Measurements from ENCODE around the gene MMP10.

Gene MMP10

DNA sequence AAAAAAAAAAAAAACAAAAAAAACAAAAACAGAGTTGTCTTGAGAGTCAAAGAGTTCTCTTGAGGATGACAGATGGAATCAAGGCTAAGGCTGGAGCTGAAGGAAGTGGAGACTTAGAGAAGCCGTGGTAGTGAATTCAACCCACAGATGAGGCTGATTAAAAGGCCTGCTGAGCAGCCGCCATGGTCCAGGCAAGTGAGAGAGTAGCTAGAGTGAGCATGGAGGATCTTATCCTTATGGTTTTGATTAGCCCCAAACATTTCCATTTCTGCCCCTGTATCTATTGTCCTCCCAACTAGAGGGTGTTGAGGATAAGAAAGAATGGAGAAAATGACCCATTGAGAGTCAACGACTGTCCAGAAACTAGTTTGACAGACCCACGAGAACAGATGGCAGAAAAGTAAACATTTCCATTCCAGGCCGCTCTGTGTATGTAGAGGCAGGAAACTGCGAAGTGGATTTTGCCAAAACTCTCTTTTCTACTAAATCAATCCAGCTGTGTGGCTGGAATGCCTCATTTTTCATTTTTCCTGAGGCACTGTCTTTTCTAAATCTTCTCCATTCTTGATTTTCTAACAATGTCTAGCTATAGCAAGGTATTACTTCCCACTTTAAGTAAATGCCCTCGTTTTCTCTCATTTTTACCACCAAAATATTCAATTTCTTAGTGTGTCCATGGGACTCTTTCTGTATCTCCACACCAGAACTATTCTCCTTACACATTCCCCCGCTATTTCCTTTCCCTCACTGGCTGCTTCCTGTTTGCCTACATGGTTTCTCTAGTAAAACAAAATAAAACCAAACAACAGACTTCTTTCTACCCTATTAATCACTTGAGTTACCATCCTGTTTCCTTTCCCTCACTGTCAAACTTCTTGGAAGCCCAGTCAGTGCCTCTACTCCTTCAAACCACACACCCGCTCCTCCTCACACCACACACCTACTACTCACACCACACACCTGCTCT is 50.3 kb downstream of the MMP10 start:
- peaks cover 3% of the 10 kb centered on the region for H3K27me3 Mint-ChIP-seq (ENCODE audit: low read depth, poor library complexity)
- H3K36me3 Mint-ChIP-seq (ENCODE audit: low read depth): no peaks in the 10 kb centered on the region
- no peak overlapping the region for H3K4me3 Mint-ChIP-seq
- no peaks in the 10 kb centered on the region for H3K9me3 Mint-ChIP-seq
- no peak overlapping the region for H3K27ac Mint-ChIP-seq
- H3K4me1 Mint-ChIP-seq: peaks cover 7% of the 10 kb centered on the region
- no peak for TF ChIP-seq CTCF (IDR thresholded peaks at IDR 0.05)
- DNase-seq: no peak

GRCh38 chr11:102727890-102728289 is 52.5 kb downstream of the MMP10 start:
- Mint-ChIP-seq H3K4me1 (peaks cover 7% of the 10 kb centered on the region), H3K9me3 (peaks cover 4% of the 10 kb centered on the region), H3K4me3 (no peak overlapping the region), H3K27ac (no peak overlapping the region), H3K27me3 (ENCODE audit: low read depth, poor library complexity) (peaks cover 3% of the 10 kb centered on the region), H3K36me3 (ENCODE audit: low read depth) (no peaks in the 10 kb centered on the region)
- no peak for TF ChIP-seq CTCF (IDR thresholded peaks at IDR 0.05)
- DNase-seq: no peak

DNA sequence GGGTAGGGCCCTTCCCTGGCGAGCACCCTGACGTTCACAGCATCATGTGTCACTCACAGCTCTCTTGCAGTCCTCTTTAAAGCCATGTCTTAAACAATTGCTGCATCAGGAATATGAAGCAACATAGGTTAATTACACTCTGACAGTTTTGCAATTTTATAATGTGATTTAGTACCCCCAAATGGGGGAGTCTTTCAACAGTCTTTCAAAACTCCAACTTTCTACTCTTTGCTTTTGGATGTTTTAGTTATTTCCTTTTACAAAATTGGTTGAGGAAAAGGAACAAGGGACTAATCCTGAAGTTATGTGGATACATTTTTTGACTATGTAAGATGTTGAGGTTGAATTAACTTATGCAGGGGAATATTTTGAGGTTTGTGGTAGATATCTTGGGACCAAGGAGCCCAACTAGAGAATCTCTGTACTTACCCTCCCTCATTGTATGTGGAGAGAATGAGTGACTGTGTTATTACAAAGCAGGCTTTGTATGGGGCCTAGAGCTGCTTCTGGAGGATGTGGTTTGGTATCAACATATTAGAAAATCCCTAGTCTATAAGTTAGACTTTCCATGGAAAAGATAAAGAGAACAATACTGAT is 55.4 kb downstream of the MMP10 start, which contains the start of gene MMP8:
Gene MMP8 (minus strand): TSS at position 51 of the 597 bp plus-strand sequence. CDS start 99 bp downstream, outside the sequence.
- no peak within 1 kb of the TSS for H3K27ac Mint-ChIP-seq
- H3K4me1 Mint-ChIP-seq: no peaks in the 10 kb centered on the region

DNA sequence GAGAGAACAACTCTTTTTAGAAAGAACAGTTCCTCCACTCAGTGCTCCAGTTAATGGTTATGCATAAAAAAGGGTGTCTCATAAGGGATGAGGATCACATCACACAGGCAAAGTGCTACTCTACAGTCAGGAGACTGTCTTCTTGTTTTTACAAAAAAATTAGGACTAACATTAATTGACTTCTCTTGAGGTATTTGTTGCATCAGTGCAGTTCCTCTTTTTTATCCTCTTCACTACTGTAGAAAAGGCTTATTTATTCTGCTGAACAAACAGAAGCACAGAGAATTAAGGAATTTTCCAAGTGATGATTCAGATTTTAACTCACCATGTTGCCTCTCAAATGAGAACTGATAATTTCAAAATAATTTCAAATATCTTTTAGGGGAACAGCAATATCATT is 57.6 kb downstream of the MMP10 start:
- H3K9me3 Mint-ChIP-seq: peaks cover 7% of the 10 kb centered on the region
- H3K4me1 Mint-ChIP-seq: peaks cover 5% of the 10 kb centered on the region
- TF ChIP-seq CTCF (IDR thresholded peaks at IDR 0.05): no peak
- no peak overlapping the region for H3K4me3 Mint-ChIP-seq
- peaks cover 3% of the 10 kb centered on the region for H3K27me3 Mint-ChIP-seq (ENCODE audit: low read depth, poor library complexity)
- DNase-seq: no peak
- H3K27ac Mint-ChIP-seq: no peak overlapping the region
- no peaks in the 10 kb centered on the region for H3K36me3 Mint-ChIP-seq (ENCODE audit: low read depth)

More for the DNA sequence above, 55.4 kb downstream of the MMP10 start, which contains the start of gene MMP8:
- H3K27me3 Mint-ChIP-seq (ENCODE audit: low read depth, poor library complexity): peaks cover 3% of the 10 kb centered on the region
- H3K4me3 Mint-ChIP-seq: no peak within 1 kb of the TSS
- H3K36me3 Mint-ChIP-seq (ENCODE audit: low read depth): no peaks in the 10 kb centered on the region
- H3K9me3 Mint-ChIP-seq: peaks cover 7% of the 10 kb centered on the region
- DNase-seq: no peak
- TF ChIP-seq CTCF (IDR thresholded peaks at IDR 0.05): no peak
